Parathyroid adenoma (tissue), 2 donors: ENCODE data around the gene TTC23.

ENCODE experiments used
- H2AFZ ChIP-seq: fragments of 300-600 bp; sonication (generic); one replicate; pipeline ENCODE4 v1.7.0; 2017; ENCODE audit warnings: antibody characterized with exemption, mild to moderate bottlenecking
- H3K27ac ChIP-seq: fragments of 300-600 bp; sonication (generic); one replicate; pipeline ENCODE4 v1.7.0; 2017
- H3K27me3 ChIP-seq: fragments of 300-600 bp; sonication (generic); one replicate; pipeline ENCODE4 v1.7.0; 2017; ENCODE audit warnings: low read length; ENCODE audit not compliant: control insufficient read depth, insufficient read depth
- H3K36me3 ChIP-seq: fragments of 300-600 bp; sonication (generic); one replicate; pipeline ENCODE4 v1.7.0; 2017; ENCODE audit warnings: low read length; ENCODE audit not compliant: control insufficient read depth, insufficient read depth
- H3K4me1 ChIP-seq: fragments of 300-600 bp; sonication (generic); one replicate; pipeline ENCODE4 v1.7.0; 2017; ENCODE audit warnings: control low read depth
- H3K4me2 ChIP-seq: fragments of 300-600 bp; sonication (generic); one replicate; pipeline ENCODE4 v1.7.0; 2017; ENCODE audit warnings: low read length
- H3K4me3 ChIP-seq: fragments of 300-600 bp; sonication (generic); one replicate; pipeline ENCODE4 v1.7.0; 2017; ENCODE audit warnings: low read depth, low read length
- H3K79me2 ChIP-seq: fragments of 300-600 bp; sonication (generic); one replicate; pipeline ENCODE4 v1.7.0; 2017; ENCODE audit warnings: control low read depth
- H3K9ac ChIP-seq: fragments of 300-600 bp; sonication (generic); one replicate; pipeline ENCODE4 v1.7.0; 2017; ENCODE audit warnings: mild to moderate bottlenecking
- H3K9me3 ChIP-seq: fragments of 300-600 bp; sonication (generic); one replicate; pipeline ENCODE4 v1.7.0; 2017; ENCODE audit warnings: low read length; ENCODE audit not compliant: control insufficient read depth
- TF ChIP-seq, protein P1 (sequence below): fragments of 300-600 bp; sonication (generic); IDR thresholded peaks from one replicate; pipeline ENCODE4 v1.7.0; 2017; ENCODE audit warnings: antibody characterized with exemption, mild to moderate bottlenecking
- donor health status: primary hyperparathyroidism.

TTC23 gene

DNA sequence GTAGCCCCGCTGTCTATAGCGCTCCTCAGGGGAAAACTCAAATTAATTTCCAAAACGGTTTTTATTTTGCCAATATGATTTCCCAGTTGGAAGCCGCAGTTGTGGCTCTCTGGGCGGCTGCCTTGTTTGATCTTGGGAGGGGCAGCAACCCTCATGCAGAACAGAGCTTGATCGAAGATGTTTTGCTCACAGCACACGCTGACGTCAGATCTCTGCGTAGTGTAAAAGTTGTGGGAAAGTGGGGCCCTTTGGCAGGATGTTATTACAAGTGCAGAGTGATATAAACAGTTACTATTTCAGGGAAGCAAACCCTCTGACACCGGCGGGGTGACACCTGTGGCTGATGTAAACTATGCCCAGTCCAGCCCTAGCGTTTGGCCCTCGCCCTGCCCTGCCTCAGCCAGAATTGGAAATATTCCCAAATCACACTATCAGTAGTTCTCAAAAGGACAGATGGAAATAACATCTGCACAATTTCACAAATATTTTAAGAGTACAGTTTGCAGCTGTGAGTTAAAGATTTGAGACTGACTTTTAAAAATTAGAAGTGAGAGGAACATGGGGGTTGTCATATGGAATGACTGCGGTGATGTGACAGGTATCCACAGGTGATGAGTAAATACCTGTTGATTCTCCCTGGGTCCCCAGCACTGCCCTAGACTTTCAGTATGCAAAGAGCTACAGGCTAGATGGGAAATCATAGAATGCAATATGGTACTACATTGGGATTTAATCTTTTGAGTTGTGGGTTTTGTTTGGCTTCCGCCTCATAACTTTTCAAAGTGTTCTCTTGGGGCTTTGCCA, 142.8 kb downstream of the TTC23 start:
- H3K4me3 ChIP-seq: peak overlapping the region; percentile 58

DNA sequence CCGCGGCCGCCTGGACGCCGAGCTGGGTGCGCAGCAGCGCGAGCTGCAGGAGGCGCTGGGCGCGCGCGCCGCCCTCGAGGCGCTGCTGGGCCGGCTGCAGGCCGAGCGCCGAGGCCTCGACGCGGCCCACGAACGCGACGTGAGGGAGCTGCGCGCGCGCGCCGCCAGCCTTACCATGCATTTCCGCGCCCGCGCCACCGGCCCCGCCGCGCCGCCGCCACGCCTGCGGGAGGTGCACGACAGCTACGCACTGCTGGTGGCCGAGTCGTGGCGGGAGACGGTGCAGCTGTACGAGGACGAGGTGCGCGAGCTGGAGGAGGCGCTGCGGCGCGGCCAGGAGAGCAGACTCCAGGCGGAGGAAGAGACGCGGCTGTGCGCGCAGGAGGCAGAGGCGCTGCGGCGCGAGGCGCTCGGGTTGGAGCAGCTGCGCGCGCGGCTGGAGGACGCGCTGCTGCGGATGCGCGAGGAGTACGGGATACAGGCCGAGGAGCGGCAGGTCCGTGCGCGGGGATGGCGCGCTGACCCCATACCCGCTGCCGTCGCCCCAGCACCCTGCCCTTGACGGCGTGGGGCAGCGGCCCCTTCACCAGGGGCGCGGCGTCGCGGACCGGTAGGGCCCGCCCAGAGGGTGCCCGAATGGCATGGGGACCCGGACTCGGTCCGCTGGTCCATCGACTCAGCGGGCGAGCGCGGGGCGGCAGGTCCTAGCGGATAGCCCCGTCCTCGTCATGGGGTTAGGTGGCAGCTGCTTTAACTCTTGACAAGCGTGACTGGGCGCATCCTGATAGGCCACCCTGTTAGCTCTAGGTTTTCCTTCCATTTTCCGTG, 143.7 kb downstream of the TTC23 start:
- TF ChIP-seq, protein P1, sequence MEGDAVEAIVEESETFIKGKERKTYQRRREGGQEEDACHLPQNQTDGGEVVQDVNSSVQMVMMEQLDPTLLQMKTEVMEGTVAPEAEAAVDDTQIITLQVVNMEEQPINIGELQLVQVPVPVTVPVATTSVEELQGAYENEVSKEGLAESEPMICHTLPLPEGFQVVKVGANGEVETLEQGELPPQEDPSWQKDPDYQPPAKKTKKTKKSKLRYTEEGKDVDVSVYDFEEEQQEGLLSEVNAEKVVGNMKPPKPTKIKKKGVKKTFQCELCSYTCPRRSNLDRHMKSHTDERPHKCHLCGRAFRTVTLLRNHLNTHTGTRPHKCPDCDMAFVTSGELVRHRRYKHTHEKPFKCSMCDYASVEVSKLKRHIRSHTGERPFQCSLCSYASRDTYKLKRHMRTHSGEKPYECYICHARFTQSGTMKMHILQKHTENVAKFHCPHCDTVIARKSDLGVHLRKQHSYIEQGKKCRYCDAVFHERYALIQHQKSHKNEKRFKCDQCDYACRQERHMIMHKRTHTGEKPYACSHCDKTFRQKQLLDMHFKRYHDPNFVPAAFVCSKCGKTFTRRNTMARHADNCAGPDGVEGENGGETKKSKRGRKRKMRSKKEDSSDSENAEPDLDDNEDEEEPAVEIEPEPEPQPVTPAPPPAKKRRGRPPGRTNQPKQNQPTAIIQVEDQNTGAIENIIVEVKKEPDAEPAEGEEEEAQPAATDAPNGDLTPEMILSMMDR: no peak
- Histone ChIP-seq H2AFZ (peak overlapping the region; percentile 62), H3K4me3 (peak overlapping the region; percentile 58), H3K36me3 (no peaks in the 10 kb centered on the region), H3K9me3 (no peaks in the 10 kb centered on the region), H3K27ac (peak overlapping the region; percentile 11), H3K4me2 (peak overlapping the region; percentile 73), H3K9ac (no peak overlapping the region), H3K27me3 (no peaks in the 10 kb centered on the region), H3K79me2 (peaks cover 9% of the 10 kb centered on the region), H3K4me1 (peaks cover 2% of the 10 kb centered on the region)

More for the DNA sequence above, 142.8 kb downstream of the TTC23 start:
- Histone ChIP-seq H3K9ac (no peak overlapping the region), H3K36me3 (no peaks in the 10 kb centered on the region), H3K27ac (no peak overlapping the region), H3K4me1 (peaks cover 2% of the 10 kb centered on the region), H3K9me3 (no peaks in the 10 kb centered on the region), H2AFZ (peak overlapping the region; percentile 62), H3K79me2 (peaks cover 9% of the 10 kb centered on the region), H3K4me2 (peak overlapping the region; percentile 73), H3K27me3 (no peaks in the 10 kb centered on the region)
- TF ChIP-seq, protein P1: no peak

GRCh38 chr15:99104788-99105513, 144.4 kb downstream of the TTC23 start, which contains the start of gene SYNM:
Gene SYNM, plus strand, starts transcription at chr15:99105080. Its CDS starts 120 bp downstream, at chr15:99105200.
- H2AFZ ChIP-seq: peak within 1 kb of the TSS; percentile 75
- peaks cover 2% of the 10 kb centered on the region for H3K4me1 ChIP-seq

GRCh38 chr15:99103279-99103678, 146.1 kb downstream of the TTC23 start:
- H3K27ac ChIP-seq: no peak overlapping the region
- peaks cover 2% of the 10 kb centered on the region for H3K79me2 ChIP-seq
- H3K36me3 ChIP-seq: no peaks in the 10 kb centered on the region
- H3K4me2 ChIP-seq: no peak overlapping the region
- H3K9me3 ChIP-seq: no peaks in the 10 kb centered on the region
- no peak overlapping the region for H3K9ac ChIP-seq
- TF ChIP-seq, protein P1: no peak
- H2AFZ ChIP-seq: no peak overlapping the region
- no peaks in the 10 kb centered on the region for H3K27me3 ChIP-seq
- peaks cover 2% of the 10 kb centered on the region for H3K4me1 ChIP-seq
- no peak overlapping the region for H3K4me3 ChIP-seq

More at GRCh38 chr15:99104788-99105513, 144.4 kb downstream of the TTC23 start, which contains the start of gene SYNM:
- H3K27me3 ChIP-seq: no peaks in the 10 kb centered on the region
- peak within 1 kb of the TSS; percentile 58 for H3K4me3 ChIP-seq
- H3K27ac ChIP-seq: peak within 1 kb of the TSS; percentile 74
- no peaks in the 10 kb centered on the region for H3K36me3 ChIP-seq
- no peaks in the 10 kb centered on the region for H3K9me3 ChIP-seq
- H3K4me2 ChIP-seq: peak within 1 kb of the TSS; percentile 73
- no peak within 1 kb of the TSS for H3K9ac ChIP-seq
- peaks cover 9% of the 10 kb centered on the region for H3K79me2 ChIP-seq
- TF ChIP-seq, protein P1: peak; percentile 60
